ENCODE results near the gene AGPAT3. TPM values are rescaled to one million over a fixed set of nuclear protein-coding genes. Genes with fewer than 3 reads are reported as not detected.

Gene AGPAT3
- total and polyA plus RNA-seq, 2 donors (not counting 1 experiment from before 2014, with no cell fraction given), result 29.4 to 44.9 TPM

- Histone ChIP-seq H3K9ac (ENCODE audit: insufficient read depth, low read length) (no peak overlapping the region), H3K79me2 (ENCODE audit: control insufficient read depth, insufficient read depth, low read length) (peaks cover 1% of the 10 kb centered on the region), H4K20me1 (ENCODE audit: control insufficient read depth, extremely low read depth, insufficient read depth, low read length) (no peaks in the 10 kb centered on the region), H3K27me3 (ENCODE audit: control insufficient read depth, insufficient read depth, low read length) (no peaks in the 10 kb centered on the region), H3K4me2 (ENCODE audit: extremely low read depth, insufficient read depth, low read length) (no peak overlapping the region), H3K27ac (ENCODE audit: insufficient read depth, low read length) (no peak overlapping the region), H3K9me3 (ENCODE audit: control insufficient read depth, insufficient read depth, low read depth, low read length) (no peaks in the 10 kb centered on the region), H2AFZ (ENCODE audit: low read length) (no peak overlapping the region), H3K4me1 (ENCODE audit: control insufficient read depth, extremely low read depth, insufficient read depth, low read length) (peaks cover 4% of the 10 kb centered on the region), H3K4me3 (replicated peaks in 1 of 4; ENCODE audit: control extremely low read depth in 1 of 4, insufficient read depth in 1 of 4, low read depth in 3 of 4, low read length in 4 of 4) (no peak overlapping the region), H3K36me3 (ENCODE audit: control insufficient read depth, insufficient read depth, low read length) (no peaks in the 10 kb centered on the region)
- no peak for TF ChIP-seq CTCF (conservative IDR thresholded peaks at IDR 0.05 in 1 of 2, IDR thresholded peaks at IDR 0.05 in 1 of 2; ENCODE audit: low read depth in 1 of 2, low read length in 2 of 2)
- TF ChIP-seq EZH2 (IDR thresholded peaks at IDR 0.05; ENCODE audit: low read length, missing control alignments), result no peak
- no peak for DNase-seq (ENCODE audit: low read depth in 2 of 2)
Observed at GRCh38 chr21:43942201-43942600, 77.2 kb downstream of the AGPAT3 start.

GRCh38 chr21:43942621-43943020 lies 77.6 kb downstream of the AGPAT3 start:
- peaks cover 4% of the 10 kb centered on the region for H3K4me1 ChIP-seq (ENCODE audit: control insufficient read depth, extremely low read depth, insufficient read depth, low read length)
- H4K20me1 ChIP-seq (ENCODE audit: control insufficient read depth, extremely low read depth, insufficient read depth, low read length), result no peaks in the 10 kb centered on the region
- TF ChIP-seq CTCF (conservative IDR thresholded peaks at IDR 0.05 in 1 of 2, IDR thresholded peaks at IDR 0.05 in 1 of 2; ENCODE audit: low read depth in 1 of 2, low read length in 2 of 2) (no peak), EZH2 (IDR thresholded peaks at IDR 0.05; ENCODE audit: low read length, missing control alignments) (no peak)
- H3K79me2 ChIP-seq (ENCODE audit: control insufficient read depth, insufficient read depth, low read length), result peaks cover 1% of the 10 kb centered on the region
- DNase-seq (ENCODE audit: low read depth in 2 of 2), result no peak
- no peaks in the 10 kb centered on the region for H3K27me3 ChIP-seq (ENCODE audit: control insufficient read depth, insufficient read depth, low read length)
- no peaks in the 10 kb centered on the region for H3K36me3 ChIP-seq (ENCODE audit: control insufficient read depth, insufficient read depth, low read length)
- no peak overlapping the region for H2AFZ ChIP-seq (ENCODE audit: low read length)
- no peaks in the 10 kb centered on the region for H3K9me3 ChIP-seq (ENCODE audit: control insufficient read depth, insufficient read depth, low read depth, low read length)
- H3K9ac ChIP-seq (ENCODE audit: insufficient read depth, low read length), result no peak overlapping the region
- H3K4me3 ChIP-seq (replicated peaks in 1 of 4; ENCODE audit: control extremely low read depth in 1 of 4, insufficient read depth in 1 of 4, low read depth in 3 of 4, low read length in 4 of 4), result no peak overlapping the region
- H3K27ac ChIP-seq (ENCODE audit: insufficient read depth, low read length), result no peak overlapping the region
- H3K4me2 ChIP-seq (ENCODE audit: extremely low read depth, insufficient read depth, low read length), result no peak overlapping the region

GRCh38 chr21:43943512-43944077 lies 78.6 kb downstream of the AGPAT3 start:
- H4K20me1 ChIP-seq (ENCODE audit: control insufficient read depth, extremely low read depth, insufficient read depth, low read length), result no peaks in the 10 kb centered on the region
- DNase-seq (ENCODE audit: low read depth in 2 of 2), result no peak

More at GRCh38 chr21:43943512-43944077, 78.6 kb downstream of the AGPAT3 start:
- no peak overlapping the region for H3K4me3 ChIP-seq (replicated peaks in 1 of 4; ENCODE audit: control extremely low read depth in 1 of 4, insufficient read depth in 1 of 4, low read depth in 3 of 4, low read length in 4 of 4)
- TF ChIP-seq CTCF (conservative IDR thresholded peaks at IDR 0.05 in 1 of 2, IDR thresholded peaks at IDR 0.05 in 1 of 2; ENCODE audit: low read depth in 1 of 2, low read length in 2 of 2) (no peak), EZH2 (IDR thresholded peaks at IDR 0.05; ENCODE audit: low read length, missing control alignments) (no peak)
- no peaks in the 10 kb centered on the region for H3K9me3 ChIP-seq (ENCODE audit: control insufficient read depth, insufficient read depth, low read depth, low read length)
- no peak overlapping the region for H3K27ac ChIP-seq (ENCODE audit: insufficient read depth, low read length)
- no peaks in the 10 kb centered on the region for H3K36me3 ChIP-seq (ENCODE audit: control insufficient read depth, insufficient read depth, low read length)
- peaks cover 1% of the 10 kb centered on the region for H3K79me2 ChIP-seq (ENCODE audit: control insufficient read depth, insufficient read depth, low read length)
- H3K4me2 ChIP-seq (ENCODE audit: extremely low read depth, insufficient read depth, low read length), result no peak overlapping the region
- H3K9ac ChIP-seq (ENCODE audit: insufficient read depth, low read length), result no peak overlapping the region
- no peak overlapping the region for H2AFZ ChIP-seq (ENCODE audit: low read length)
- no peaks in the 10 kb centered on the region for H3K27me3 ChIP-seq (ENCODE audit: control insufficient read depth, insufficient read depth, low read length)
- H3K4me1 ChIP-seq (ENCODE audit: control insufficient read depth, extremely low read depth, insufficient read depth, low read length), result peaks cover 3% of the 10 kb centered on the region
